ENCODE measurements around the gene TBC1D2.
"Not testable (repeated sequence)": the region's sequence is repeated elsewhere in the genome, so short reads cannot be mapped to it uniquely, and the experiment has no call there.

TBC1D2 gene

DNA sequence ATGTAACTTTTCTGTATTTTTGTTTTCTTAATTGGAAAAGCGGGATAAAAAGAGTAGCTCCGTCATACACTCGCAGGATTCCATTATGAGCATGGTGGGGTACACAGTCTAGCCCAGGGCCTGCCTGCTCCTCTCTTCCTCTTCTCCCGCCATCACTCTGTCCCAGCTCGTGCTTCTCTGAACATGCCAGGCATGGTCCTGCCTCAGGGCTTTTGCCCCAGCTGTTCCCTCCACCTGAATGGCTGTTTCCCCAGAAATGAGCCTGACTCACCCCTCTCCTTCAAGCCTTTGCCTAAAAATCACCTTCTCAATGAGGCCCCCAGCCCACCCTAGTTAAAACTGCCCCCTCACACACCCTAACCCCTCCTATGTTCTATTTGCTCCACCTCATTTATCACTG is 67.5 kb downstream of the TBC1D2 start:
- no peak for DNase-seq (ENCODE audit: low read depth)

GRCh38 chr9:98186236-98186635 is 69.2 kb downstream of the TBC1D2 start:
- DNase-seq (ENCODE audit: low read depth), result no peak

DNA sequence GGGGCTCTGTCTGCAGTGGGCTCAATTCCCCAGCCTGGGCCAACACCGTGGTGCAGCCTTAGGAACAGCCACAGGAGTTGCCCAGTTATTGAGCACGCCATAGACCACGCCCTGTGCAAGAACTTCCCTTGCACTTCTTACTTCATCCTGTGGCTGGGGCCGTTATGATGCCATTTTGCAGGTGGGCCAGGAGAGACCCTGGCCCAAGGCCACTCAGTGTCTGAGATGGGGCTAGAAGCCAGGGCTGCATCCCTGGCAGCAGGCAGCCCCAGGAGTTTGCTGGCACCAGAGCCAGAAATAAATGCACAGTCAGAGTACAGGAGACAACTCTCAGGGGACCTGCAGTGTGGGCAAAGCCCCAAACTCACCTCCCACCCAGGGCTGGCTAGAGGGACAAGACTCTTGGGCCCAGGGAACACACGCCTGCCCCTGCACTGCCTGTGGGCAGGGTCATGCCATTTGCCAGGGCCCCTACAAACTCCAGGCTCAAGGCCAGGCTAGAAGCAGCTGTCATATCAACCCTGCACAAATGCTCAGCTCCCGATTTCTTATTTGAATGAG is 69.8 kb downstream of the TBC1D2 start:
- DNase-seq (ENCODE audit: low read depth), result no peak

- DNase-seq (ENCODE audit: low read depth), result no peak
These were observed 70.4 kb downstream of the TBC1D2 start for GRCh38 chr9:98185021-98185567.

GRCh38 chr9:98184326-98184725 is 71.1 kb downstream of the TBC1D2 start:
- DNase-seq (ENCODE audit: low read depth), result no peak

GRCh38 chr9:98182889-98183599 is 72.4 kb downstream of the TBC1D2 start:
- DNase-seq (ENCODE audit: low read depth), result no peak

- no peak for DNase-seq (ENCODE audit: low read depth)
These were observed 73.2 kb downstream of the TBC1D2 start for GRCh38 chr9:98182069-98182820.

DNA sequence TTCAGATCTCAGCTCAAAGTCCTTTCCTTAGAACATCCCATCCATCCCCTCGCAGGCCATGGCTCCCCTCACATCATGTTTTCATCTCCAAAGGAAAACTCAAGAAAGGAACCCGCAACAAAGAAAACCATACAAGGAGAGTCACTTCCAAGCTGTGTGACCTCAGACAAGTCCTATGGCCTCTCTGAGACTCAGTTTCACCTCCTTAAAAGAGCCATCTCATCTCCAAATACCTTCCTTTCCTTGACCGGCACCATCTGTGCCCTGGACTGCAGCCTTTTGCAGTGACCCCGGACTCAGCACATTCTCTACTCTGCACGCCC is 73.7 kb downstream of the TBC1D2 start:
- no peak for DNase-seq (ENCODE audit: low read depth)

- no peak for DNase-seq (ENCODE audit: low read depth)
These were observed 74.5 kb downstream of the TBC1D2 start for GRCh38 chr9:98180996-98181395.

- no peak for DNase-seq (ENCODE audit: low read depth)
These were observed 76.3 kb downstream of the TBC1D2 start for GRCh38 chr9:98178874-98179850.

DNA sequence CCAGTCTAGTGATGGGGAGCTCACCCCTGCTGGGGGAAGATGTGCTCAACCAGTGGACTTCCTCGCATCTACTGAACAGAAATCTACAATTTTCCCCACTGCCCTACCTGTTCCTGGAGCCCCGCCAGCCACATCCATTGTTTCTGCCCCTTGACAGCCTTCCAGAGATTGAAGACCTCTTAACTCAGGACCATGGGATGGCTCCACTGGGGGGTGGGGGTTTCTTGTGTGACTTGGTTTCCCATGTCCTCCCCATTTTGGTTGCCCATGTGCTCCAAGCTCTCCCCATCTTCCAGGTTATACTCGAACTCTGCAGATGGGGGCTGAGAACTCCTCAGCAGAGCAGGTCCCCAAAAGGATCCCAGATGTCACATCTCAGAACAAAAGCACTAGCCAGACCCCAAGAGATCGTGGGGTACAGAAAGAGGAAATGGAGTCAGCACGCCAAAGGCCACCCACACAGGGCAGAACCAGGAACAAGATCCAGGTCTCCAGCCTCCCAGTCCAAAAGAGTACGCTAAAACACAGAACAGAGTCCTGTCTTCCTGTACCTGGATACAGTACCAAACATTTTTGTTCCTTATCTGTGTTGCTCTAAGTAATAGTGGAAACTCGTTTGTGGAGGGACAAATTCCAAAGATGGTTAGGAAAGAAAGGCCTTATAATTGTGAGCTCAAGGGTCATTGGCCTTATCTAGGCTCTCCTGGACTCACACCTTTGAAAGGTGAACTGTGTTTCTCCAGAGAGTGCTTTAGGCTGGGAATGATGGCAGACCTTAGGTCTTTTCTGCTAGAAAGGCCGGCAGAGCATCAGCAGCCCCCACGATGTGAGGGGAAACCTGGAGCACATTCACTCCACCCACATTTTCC is 78.8 kb downstream of the TBC1D2 start:
- DNase-seq (ENCODE audit: low read depth), result no peak

GRCh38 chr9:98175762-98176161 is 79.7 kb downstream of the TBC1D2 start:
- no peak for DNase-seq (ENCODE audit: low read depth)

DNA sequence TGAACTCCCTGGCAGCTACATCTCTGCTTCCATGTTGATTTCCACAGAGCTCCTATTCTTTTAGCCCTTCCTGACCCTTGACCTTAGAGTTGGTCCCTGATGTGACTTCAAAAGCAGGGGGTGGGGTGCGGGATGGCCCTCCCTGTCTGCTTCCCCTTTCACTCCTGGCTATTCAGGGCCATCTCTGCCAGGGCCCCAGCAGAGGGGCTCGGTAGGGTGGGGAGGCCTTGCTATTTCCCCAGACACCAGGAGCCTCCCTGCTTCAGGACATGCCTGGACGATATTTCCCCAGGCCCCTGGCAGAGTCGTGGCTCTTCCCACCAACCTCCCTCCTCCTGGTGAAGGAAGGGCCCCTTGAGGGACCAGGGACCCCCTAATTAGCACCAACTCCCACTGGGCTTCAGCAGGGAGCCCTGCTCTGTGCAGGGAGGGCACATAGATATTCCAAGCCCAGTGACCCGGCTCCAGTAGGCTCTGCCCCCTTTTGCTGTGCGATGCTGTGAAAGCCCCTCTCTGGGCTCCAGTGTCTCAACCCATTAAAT is 80.3 kb downstream of the TBC1D2 start:
- no peak for DNase-seq (ENCODE audit: low read depth)

DNA sequence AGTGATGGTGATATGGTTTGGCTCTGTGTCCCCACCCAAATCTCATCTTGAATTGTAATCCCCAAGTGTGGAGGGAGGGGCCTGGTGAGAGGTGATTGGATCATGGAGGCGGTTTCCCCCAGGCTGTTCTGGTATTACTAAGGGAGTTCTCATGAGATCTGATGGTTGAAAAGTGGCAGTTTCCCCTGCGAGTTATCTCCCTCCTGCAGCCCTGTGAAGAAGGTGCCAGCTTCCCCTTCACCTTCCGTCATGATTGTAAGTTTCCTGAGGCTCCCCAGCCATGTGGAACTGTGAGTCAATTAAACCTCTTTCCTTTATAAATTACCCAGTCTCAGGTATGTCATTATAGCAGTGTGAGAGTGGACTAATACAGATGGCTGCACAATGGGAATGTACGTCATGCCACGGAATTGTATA is 80.9 kb downstream of the TBC1D2 start:
- DNase-seq (ENCODE audit: low read depth), result not testable (repeated sequence)

- DNase-seq (ENCODE audit: low read depth), result no peak
These were observed 82.3 kb downstream of the TBC1D2 start for GRCh38 chr9:98173181-98173580.

- no peak for DNase-seq (ENCODE audit: low read depth)
These were observed 82.8 kb downstream of the TBC1D2 start for GRCh38 chr9:98172604-98173003.

DNA sequence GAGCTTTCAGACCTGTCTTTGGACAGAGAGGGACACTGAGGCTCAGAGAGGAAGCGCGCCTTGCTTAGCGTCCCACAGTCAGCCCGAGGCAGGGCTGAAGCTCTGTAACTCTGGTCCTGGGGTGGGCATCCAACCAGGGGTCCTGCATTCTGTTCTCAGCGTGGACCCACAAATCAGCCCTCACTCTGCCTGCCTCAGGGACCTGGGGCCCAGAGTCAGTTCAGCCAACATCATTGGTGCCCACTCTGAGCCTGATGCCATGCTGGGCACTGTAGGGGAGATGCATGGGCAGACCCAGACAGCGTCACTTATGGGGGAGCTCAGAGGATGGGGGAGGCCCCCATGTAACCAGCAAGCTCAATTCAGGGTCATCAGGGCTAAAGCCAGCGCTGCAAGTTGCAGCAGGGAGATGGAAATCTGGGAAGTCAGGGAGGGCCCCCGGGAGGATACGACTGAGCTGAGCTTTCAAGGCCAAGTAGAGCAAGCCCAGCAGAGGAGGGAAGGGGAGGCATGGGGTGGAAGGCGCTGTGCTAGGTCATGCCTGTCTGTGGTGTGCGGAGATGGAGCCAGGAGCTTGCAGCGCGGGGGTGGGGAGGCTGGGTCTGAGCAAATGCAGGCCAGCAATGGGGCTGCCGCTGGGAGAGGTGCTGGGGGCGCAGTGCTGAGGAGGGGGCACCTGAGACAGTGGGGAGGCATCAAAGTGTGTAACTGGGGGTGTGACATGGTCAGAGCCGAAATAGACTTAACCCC is 84.1 kb downstream of the TBC1D2 start:
- no peak for DNase-seq (ENCODE audit: low read depth)

GRCh38 chr9:98168941-98169488 is 86.4 kb downstream of the TBC1D2 start:
- peak; percentile 13 for DNase-seq (ENCODE audit: low read depth)

DNA sequence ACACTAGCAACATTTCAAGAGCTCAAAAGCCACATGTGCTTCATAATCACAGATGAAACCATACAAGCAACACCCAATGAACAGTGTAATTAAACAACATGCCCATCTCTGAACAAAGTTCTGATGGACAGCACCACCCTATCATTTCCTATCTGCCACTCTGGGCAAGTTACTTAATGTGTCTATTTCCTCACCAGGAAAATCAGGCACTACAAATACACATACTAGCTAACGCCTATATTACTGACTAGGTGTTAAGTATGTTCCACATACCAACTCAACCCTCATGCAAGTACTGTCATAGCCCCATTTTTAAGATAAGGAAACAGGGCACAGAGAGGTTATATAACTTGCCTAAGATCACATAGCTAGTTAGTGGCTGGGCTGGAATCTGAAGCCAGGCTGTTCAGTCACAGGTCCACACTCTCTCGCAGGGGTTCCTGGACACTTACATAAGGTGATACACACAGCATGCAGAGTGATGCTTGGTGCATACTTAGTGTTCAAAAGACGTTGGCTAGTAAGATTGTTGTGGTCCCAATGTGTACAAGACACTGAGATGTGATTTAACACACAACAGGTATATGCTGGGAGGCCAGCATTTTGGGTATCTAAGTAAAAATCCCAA is 87.2 kb downstream of the TBC1D2 start:
- DNase-seq (ENCODE audit: low read depth), result no peak

All from non-pigmented ciliary epithelial cell (primary cell).